Suprapubic skin (tissue), 3 donors: ENCODE data around the gene NXPH2.

Experiments
- EP300 ChIP-seq: sonication (generic); formaldehyde crosslinking; IDR thresholded peaks from one replicate; pipeline ENCODE4 v1.6.1; 2017; ENCODE audit warnings: antibody characterized with exemption
- TF ChIP-seq, protein P1 (sequence below), 2 donors: fragments of 200-600 bp in 1 of 2; fragments of 450-650 bp in 1 of 2; sonication (generic) in 1 of 2; IDR thresholded peaks; one replicate each; pipeline ENCODE4 v1.5.1; 2016 to 2019; ENCODE audit warnings: antibody characterized with exemption in 2 of 2, mild to moderate bottlenecking in 1 of 2, moderate library complexity in 1 of 2

DNA sequence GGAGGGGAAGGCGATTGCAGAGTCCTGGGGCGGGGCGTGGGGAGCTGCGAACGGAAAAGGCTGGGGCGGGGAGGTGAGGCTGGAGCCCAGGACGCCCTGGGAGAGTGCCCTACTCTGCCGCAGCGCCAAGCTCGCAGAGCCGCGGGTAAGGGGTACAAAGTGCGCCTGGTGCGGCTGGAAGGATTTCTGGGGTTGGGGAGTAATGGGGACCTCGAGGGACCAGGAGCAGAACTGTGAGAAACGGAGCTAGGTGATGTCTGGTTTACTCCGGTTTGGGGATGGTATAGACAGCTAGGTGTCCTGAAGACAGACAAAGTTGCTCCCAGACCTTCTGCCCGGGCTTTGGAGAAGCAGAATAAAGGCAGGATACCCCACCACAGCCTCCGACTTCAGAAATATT lies 718 bp upstream of the NXPH2 start:
- TF ChIP-seq, protein P1, sequence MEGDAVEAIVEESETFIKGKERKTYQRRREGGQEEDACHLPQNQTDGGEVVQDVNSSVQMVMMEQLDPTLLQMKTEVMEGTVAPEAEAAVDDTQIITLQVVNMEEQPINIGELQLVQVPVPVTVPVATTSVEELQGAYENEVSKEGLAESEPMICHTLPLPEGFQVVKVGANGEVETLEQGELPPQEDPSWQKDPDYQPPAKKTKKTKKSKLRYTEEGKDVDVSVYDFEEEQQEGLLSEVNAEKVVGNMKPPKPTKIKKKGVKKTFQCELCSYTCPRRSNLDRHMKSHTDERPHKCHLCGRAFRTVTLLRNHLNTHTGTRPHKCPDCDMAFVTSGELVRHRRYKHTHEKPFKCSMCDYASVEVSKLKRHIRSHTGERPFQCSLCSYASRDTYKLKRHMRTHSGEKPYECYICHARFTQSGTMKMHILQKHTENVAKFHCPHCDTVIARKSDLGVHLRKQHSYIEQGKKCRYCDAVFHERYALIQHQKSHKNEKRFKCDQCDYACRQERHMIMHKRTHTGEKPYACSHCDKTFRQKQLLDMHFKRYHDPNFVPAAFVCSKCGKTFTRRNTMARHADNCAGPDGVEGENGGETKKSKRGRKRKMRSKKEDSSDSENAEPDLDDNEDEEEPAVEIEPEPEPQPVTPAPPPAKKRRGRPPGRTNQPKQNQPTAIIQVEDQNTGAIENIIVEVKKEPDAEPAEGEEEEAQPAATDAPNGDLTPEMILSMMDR (IDR thresholded peaks at IDR 0.05): no peak
- no peak for TF ChIP-seq EP300
